HS-5 (cell line): ENCODE measurements around the gene COL20A1.
"Not testable (repeated sequence)": the region's sequence is repeated elsewhere in the genome, so short reads cannot be mapped to it uniquely, and the experiment has no call there.

Experiments used
- DNase-seq: peaks from one replicate; pipeline ENCODE4 v3.0.0-alpha.2; 2012; ENCODE audit warnings: low read depth

COL20A1 gene

GRCh38 chr20:63292904-63293303, at the start of gene COL20A1:
Gene COL20A1, plus strand, starts transcription at chr20:63293186. Its CDS starts 1,922 bp downstream, at chr20:63295108.
- no peak for DNase-seq

GRCh38 chr20:63243604-63244247, 49.3 kb upstream of the COL20A1 start:
- no peak for DNase-seq

GRCh38 chr20:63244468-63244867, 48.5 kb upstream of the COL20A1 start:
- DNase-seq = no peak

- DNase-seq = no peak
Observed at GRCh38 chr20:63246490-63247288, 46.3 kb upstream of the COL20A1 start.

- no peak for DNase-seq
Observed at GRCh38 chr20:63247671-63248228, 45.2 kb upstream of the COL20A1 start.

GRCh38 chr20:63248835-63249591, 44.0 kb upstream of the COL20A1 start:
- no peak for DNase-seq

GRCh38 chr20:63249891-63250290, 43.1 kb upstream of the COL20A1 start:
- DNase-seq = no peak

- DNase-seq = not testable (repeated sequence)
Observed at GRCh38 chr20:63251350-63251749, 41.6 kb upstream of the COL20A1 start.

- DNase-seq = no peak
Observed at GRCh38 chr20:63252284-63252711, 40.7 kb upstream of the COL20A1 start.

GRCh38 chr20:63253065-63253437, 39.9 kb upstream of the COL20A1 start:
- DNase-seq = no peak

GRCh38 chr20:63253438-63254231, 39.4 kb upstream of the COL20A1 start:
- no peak for DNase-seq

GRCh38 chr20:63254232-63254605, 38.8 kb upstream of the COL20A1 start, which contains the start of gene NKAIN4:
Gene NKAIN4, minus strand, starts transcription at chr20:63254463. Its CDS starts 13 bp downstream, at chr20:63254450.
- DNase-seq = no peak

GRCh38 chr20:63254606-63255384, 38.2 kb upstream of the COL20A1 start:
- no peak for DNase-seq

GRCh38 chr20:63255931-63256704, 36.9 kb upstream of the COL20A1 start:
- no peak for DNase-seq

- no peak for DNase-seq
Observed at GRCh38 chr20:63256954-63257353, 36.0 kb upstream of the COL20A1 start.

- DNase-seq = no peak
Observed at GRCh38 chr20:63257629-63258028, 35.4 kb upstream of the COL20A1 start.

GRCh38 chr20:63258781-63259180, 34.2 kb upstream of the COL20A1 start:
- DNase-seq = no peak

- DNase-seq = no peak
Observed at GRCh38 chr20:63259734-63260460, 33.1 kb upstream of the COL20A1 start.

- DNase-seq = no peak
Observed at GRCh38 chr20:63260521-63260920, 32.5 kb upstream of the COL20A1 start.
